Stimulated activated CD4-positive, alpha-beta T cell treated with anti-CD3 and anti-CD28 coated beads, Interleukin-2, amount 100 ng/mL, for 24 hours (primary cell): ENCODE measurements around the gene HK2.
"Not testable (repeated sequence)": the region's sequence is repeated elsewhere in the genome, so short reads cannot be mapped to it uniquely, and the experiment has no call there.

ENCODE experiments used
- DNase-seq, 2 donors: peaks; one replicate each; pipeline ENCODE4 v3.0.0-alpha.2; 2020

HK2 gene

GRCh38 chr2:74835831-74836674, 2.1 kb downstream of the HK2 start:
- no peak for DNase-seq

GRCh38 chr2:74836675-74837401, 2.9 kb downstream of the HK2 start:
- DNase-seq = no peak

- no peak for DNase-seq
Measured at GRCh38 chr2:74841641-74842040, 7.7 kb downstream of the HK2 start.

- no peak for DNase-seq
Measured at GRCh38 chr2:74843433-74843832, 9.5 kb downstream of the HK2 start.

- DNase-seq = peak in 1 of 2 donors; percentile 39
Measured at GRCh38 chr2:74843899-74844298, 10.0 kb downstream of the HK2 start.

GRCh38 chr2:74844752-74845151, 10.8 kb downstream of the HK2 start:
- no peak for DNase-seq

- DNase-seq = peak; percentile 29 to 46
Measured at GRCh38 chr2:74845217-74845751, 11.4 kb downstream of the HK2 start.

- no peak for DNase-seq
Measured at GRCh38 chr2:74845991-74846390, 12.1 kb downstream of the HK2 start.

- DNase-seq = no peak
Measured at GRCh38 chr2:74846481-74846880, 12.6 kb downstream of the HK2 start.

- no peak for DNase-seq
Measured at GRCh38 chr2:74847070-74847858, 13.3 kb downstream of the HK2 start.

- DNase-seq = peak in 1 of 2 donors; percentile 40
Measured at GRCh38 chr2:74849228-74849892, 15.4 kb downstream of the HK2 start.

GRCh38 chr2:74850496-74851190, 16.7 kb downstream of the HK2 start:
- DNase-seq = no peak

- DNase-seq = no peak
Measured at GRCh38 chr2:74851191-74851566, 17.3 kb downstream of the HK2 start.

- DNase-seq = not testable (repeated sequence)
Measured at GRCh38 chr2:74853360-74853759, 19.4 kb downstream of the HK2 start.

- DNase-seq = no peak
Measured at GRCh38 chr2:74854401-74854800, 20.5 kb downstream of the HK2 start.

- not testable (repeated sequence) for DNase-seq
Measured at GRCh38 chr2:74855114-74855707, 21.3 kb downstream of the HK2 start.

- DNase-seq = no peak
Measured at GRCh38 chr2:74856004-74856578, 22.2 kb downstream of the HK2 start.

- no peak for DNase-seq
Measured at GRCh38 chr2:74856599-74856998, 22.7 kb downstream of the HK2 start.

- no peak for DNase-seq
Measured at GRCh38 chr2:74857215-74857614, 23.3 kb downstream of the HK2 start.

- no peak for DNase-seq
Measured at GRCh38 chr2:74857725-74858124, 23.8 kb downstream of the HK2 start.

GRCh38 chr2:74858281-74858680, 24.4 kb downstream of the HK2 start:
- DNase-seq = no peak
